ENCODE data around the gene DNAJC13. TPM values are rescaled to one million over a fixed set of nuclear protein-coding genes. Genes with fewer than 3 reads are reported as not detected.

DNAJC13 gene
- total and polyA plus RNA-seq, 2 of the 8 experiments (the other 6 are each of a cell fraction or from before 2014, with no cell fraction given): 7.9 to 28.8 TPM

DNA sequence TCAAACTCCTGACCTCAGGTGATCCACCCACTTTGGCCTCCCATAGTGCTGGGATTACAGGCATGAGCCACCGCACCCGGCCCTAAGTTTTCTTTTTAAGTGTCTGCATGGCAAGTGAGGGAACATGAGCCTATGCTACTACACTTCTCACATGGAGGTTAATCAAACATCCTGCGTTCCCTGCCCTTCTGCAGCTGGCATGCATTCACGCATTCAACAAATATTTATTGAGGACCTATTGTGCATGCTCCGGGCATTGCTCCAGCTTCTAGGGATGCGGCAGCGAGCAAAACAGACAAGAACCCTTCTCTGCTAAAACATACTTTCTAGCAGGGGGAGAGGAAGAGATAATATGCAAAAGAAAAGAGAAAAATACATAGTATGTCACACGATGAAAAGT is 137.1 kb downstream of the DNAJC13 start:
- Histone ChIP-seq H4K5ac (ENCODE audit: insufficient read length, low read depth, low read length) (no peak overlapping the region), H2AFZ (ENCODE audit: low read length) (no peak overlapping the region), H2AK5ac (ENCODE audit: low read depth, low read length) (no peak overlapping the region), H3K14ac (ENCODE audit: insufficient read length) (no peak overlapping the region), H4K20me1 (replicated peaks in 1 of 2; ENCODE audit: control insufficient read depth in 1 of 2, insufficient read depth in 2 of 2, low read length in 2 of 2) (no peaks in the 10 kb centered on the region), H3K4me3 (ENCODE audit: extremely low read depth in 1 of 4, insufficient read depth in 2 of 4, low read depth in 3 of 4, low read length in 4 of 4) (no peak overlapping the region), H3K56ac (replicated peaks; ENCODE audit: insufficient read length, low read depth, low read length) (no peak overlapping the region), H3K4me1 (replicated peaks in 1 of 4; ENCODE audit: control insufficient read depth in 3 of 4, insufficient read depth in 4 of 4, low read length in 3 of 4) (peaks cover 3 to 12% (median 5%) of the 10 kb centered on the region in 4 experiments; a peak in 3 of 7 replicates), H3K4ac (replicated peaks; ENCODE audit: insufficient read length, low read depth, low read length) (no peak overlapping the region), H3K4me2 (ENCODE audit: insufficient read depth in 1 of 2, low read depth in 2 of 2, low read length in 2 of 2) (no peak overlapping the region), H4K91ac (replicated peaks; ENCODE audit: insufficient read length, low read length) (no peak overlapping the region), H3K79me1 (ENCODE audit: low read depth, low read length) (no peaks in the 10 kb centered on the region), H3K27ac (ENCODE audit: low read depth, low read length) (no peak overlapping the region), H4K8ac (ENCODE audit: extremely low read depth, insufficient read depth, low read length) (no peak overlapping the region), H3K23ac (ENCODE audit: insufficient read length) (no peak overlapping the region), H3K79me2 (ENCODE audit: control insufficient read depth in 1 of 2, insufficient read depth in 2 of 2, low read length in 2 of 2) (no peaks in the 10 kb centered on the region), H3K36me3 (ENCODE audit: control insufficient read depth in 2 of 4, insufficient read depth in 4 of 4, low read length in 3 of 4) (no peaks in the 10 kb centered on the region), H2BK15ac (ENCODE audit: low read length) (no peak overlapping the region), H3K27me3 (replicated peaks in 1 of 4; ENCODE audit: control insufficient read depth in 3 of 4, extremely low read depth in 1 of 4, insufficient read depth in 3 of 4, low read length in 3 of 4) (no peaks in the 10 kb centered on the region), H3K9ac (replicated peaks in 1 of 4; ENCODE audit: extremely low read depth in 1 of 4, low read depth in 3 of 4, low read length in 3 of 4) (no peak overlapping the region), H3K18ac (ENCODE audit: extremely low read depth, low read length) (no peak overlapping the region), H2BK12ac (ENCODE audit: low read depth, low read length) (no peak overlapping the region), H3K9me3 (ENCODE audit: insufficient read depth in 2 of 2, low read depth in 1 of 2, low read length in 1 of 2) (no peaks in the 10 kb centered on the region), H2BK5ac (ENCODE audit: low read depth, low read length) (no peak overlapping the region), H2BK120ac (replicated peaks; ENCODE audit: low read depth, low read length) (no peak overlapping the region), H3K23me2 (ENCODE audit: low read depth, low read length) (no peaks in the 10 kb centered on the region), H2BK20ac (ENCODE audit: low read length) (no peak overlapping the region)
- FAIRE-seq (no peak), DNase-seq (ENCODE audit: low read depth in 1 of 2, low spot score in 2 of 2) (no peak)
- WGBS, 2 experiments (ENCODE audit: extremely low coverage in 1 of 2, insufficient coverage in 1 of 2, insufficient read length in 1 of 2, insufficient replicate concordance in 2 of 2, low coverage in 1 of 2, low lambda C conversion rate in 2 of 2, missing lambda C conversion rate in 1 of 2): 85% methylated on average over 8 of the region's 8 CpGs; no CpG with 5 or more reads in 1 of the 2 experiments
- TF ChIP-seq CBX5 (IDR thresholded peaks at IDR 0.05; ENCODE audit: low read depth, low read length) (no peak), FOSL1 (IDR thresholded peaks at IDR 0.05; ENCODE audit: insufficient read depth, low read depth, low read length) (no peak), HDAC6 (IDR thresholded peaks at IDR 0.05; ENCODE audit: low read depth, low read length) (no peak), CREB1 (IDR thresholded peaks at IDR 0.05) (no peak), SP4 (IDR thresholded peaks at IDR 0.05; ENCODE audit: low read length) (no peak), YY1 (IDR thresholded peaks at IDR 0.05; ENCODE audit: low read depth, low read length) (no peak), CEBPB (IDR thresholded peaks at IDR 0.05; ENCODE audit: low read depth, low read length) (no peak), SIX5 (IDR thresholded peaks at IDR 0.05; ENCODE audit: low read depth, low read length) (no peak), SIRT6 (IDR thresholded peaks at IDR 0.05; ENCODE audit: low read length) (no peak)
- TF ChIP-seq, protein P1, sequence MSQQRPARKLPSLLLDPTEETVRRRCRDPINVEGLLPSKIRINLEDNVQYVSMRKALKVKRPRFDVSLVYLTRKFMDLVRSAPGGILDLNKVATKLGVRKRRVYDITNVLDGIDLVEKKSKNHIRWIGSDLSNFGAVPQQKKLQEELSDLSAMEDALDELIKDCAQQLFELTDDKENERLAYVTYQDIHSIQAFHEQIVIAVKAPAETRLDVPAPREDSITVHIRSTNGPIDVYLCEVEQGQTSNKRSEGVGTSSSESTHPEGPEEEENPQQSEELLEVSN (IDR thresholded peaks at IDR 0.05): no peak
- TF ChIP-seq, protein P2, sequence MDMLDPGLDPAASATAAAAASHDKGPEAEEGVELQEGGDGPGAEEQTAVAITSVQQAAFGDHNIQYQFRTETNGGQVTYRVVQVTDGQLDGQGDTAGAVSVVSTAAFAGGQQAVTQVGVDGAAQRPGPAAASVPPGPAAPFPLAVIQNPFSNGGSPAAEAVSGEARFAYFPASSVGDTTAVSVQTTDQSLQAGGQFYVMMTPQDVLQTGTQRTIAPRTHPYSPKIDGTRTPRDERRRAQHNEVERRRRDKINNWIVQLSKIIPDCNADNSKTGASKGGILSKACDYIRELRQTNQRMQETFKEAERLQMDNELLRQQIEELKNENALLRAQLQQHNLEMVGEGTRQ (IDR thresholded peaks at IDR 0.05; ENCODE audit: low read length): no peak
- ChIA-PET CTCF (ENCODE audit: partially characterized antibody) (interaction anchor here (10.2 kb wide), 1 partner anchor 19 kb away, joined by 102 read pairs; no protein-coding TSS in a partner anchor), POLR2A (ENCODE audit: partially characterized antibody) (interaction anchor here (1.4 kb wide), 1 partner anchor 72 kb away, joined by 4 read pairs; no protein-coding TSS in a partner anchor)
